ENCODE measurements around the gene STOM. TPM values are rescaled to one million over a fixed set of nuclear protein-coding genes. Genes with fewer than 3 reads are reported as not detected.

STOM gene
- total and polyA plus RNA-seq, 2 donors (not counting 1 experiment from before 2014, with no cell fraction given), result 2.7 to 6.1 TPM

DNA sequence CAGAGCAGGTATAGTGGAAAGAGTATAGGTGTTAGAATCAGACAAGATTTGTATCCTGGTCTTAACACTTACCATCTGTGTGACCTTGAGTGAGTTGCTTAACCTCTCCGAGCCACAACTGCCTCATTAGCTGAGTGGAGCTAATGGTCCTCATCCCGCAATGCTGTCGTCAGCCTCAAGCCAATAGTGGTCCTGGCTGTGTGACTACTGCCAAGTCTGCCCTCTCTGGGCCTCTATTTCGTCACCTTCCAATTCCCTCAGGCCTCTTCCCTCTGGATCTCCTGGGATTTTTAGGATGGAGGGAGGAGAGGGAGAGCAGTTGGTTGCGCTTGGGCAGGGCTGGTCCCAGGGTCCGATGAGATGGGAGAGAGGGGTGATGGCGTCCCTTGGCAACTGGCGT, 41.6 kb downstream of the STOM start:
- WGBS (ENCODE audit: insufficient coverage), result 89% methylated on average over 5 of the region's 8 CpGs

More for the DNA sequence above, 41.6 kb downstream of the STOM start:
- Mint-ChIP-seq H3K4me1 (no peaks in the 10 kb centered on the region), H3K27ac (no peak overlapping the region), H3K4me3 (no peak overlapping the region), H3K9me3 (ENCODE audit: insufficient read depth) (no peaks in the 10 kb centered on the region), H3K27me3 (no peaks in the 10 kb centered on the region)
- intact Hi-C loops (cut with micrococcal nuclease), result no loop called here
- TF ChIP-seq EZH2 (IDR thresholded peaks at IDR 0.05; ENCODE audit: borderline replicate concordance, insufficient read depth, low read depth, low read length, poor library complexity, severe bottlenecking), result no peak
- TF ChIP-seq CTCF (IDR thresholded peaks at IDR 0.05), result no peak
- ChIA-PET POLR2A (no interaction called here), CTCF (interaction anchor here (1.2 to 5.6 kb wide), 3 partner anchors 9 to 572 kb away, joined by 3 to 27 read pairs (median 23); no protein-coding TSS in a partner anchor)
- Histone ChIP-seq H3K27me3 (replicated peaks in 1 of 4; ENCODE audit: control extremely low read depth in 1 of 4, control insufficient read depth in 3 of 4, insufficient read depth in 4 of 4, low read length in 3 of 4) (no peaks in the 10 kb centered on the region), H4K20me1 (ENCODE audit: control insufficient read depth, insufficient read depth, low read length, poor library complexity, severe bottlenecking) (no peaks in the 10 kb centered on the region), H3K4me3 (ENCODE audit: control extremely low read depth in 1 of 5, extremely low read depth in 1 of 5, insufficient read depth in 1 of 5, low read depth in 2 of 5, low read length in 4 of 5) (no peak overlapping the region), H3K4me2 (replicated peaks; ENCODE audit: low read depth, low read length, poor library complexity, severe bottlenecking) (no peak overlapping the region), H2AFZ (ENCODE audit: insufficient read depth, low read depth, low read length, poor library complexity, severe bottlenecking) (no peak overlapping the region), H3K36me3 (replicated peaks in 1 of 2; ENCODE audit: control extremely low read depth in 1 of 2, control insufficient read depth in 1 of 2, extremely low read depth in 1 of 2, insufficient read depth in 2 of 2, low read length in 1 of 2) (peaks cover 9 to 60% of the 10 kb centered on the region in 2 experiments), H3K9ac (ENCODE audit: low read length) (no peak overlapping the region), H3K79me2 (ENCODE audit: control insufficient read depth, insufficient read depth, low read length) (no peaks in the 10 kb centered on the region), H3K27ac (ENCODE audit: low read length in 2 of 2) (no peak overlapping the region), H3K9me3 (ENCODE audit: control extremely low read depth in 1 of 3, control insufficient read depth in 2 of 3, insufficient read depth in 1 of 3, low read length in 2 of 3) (no peaks in the 10 kb centered on the region), H3K4me1 (ENCODE audit: control insufficient read depth in 2 of 2, insufficient read depth in 2 of 2, low read length in 2 of 2) (no peaks in the 10 kb centered on the region)
- ATAC-seq (ENCODE audit: low read depth), result no peak
- no peak for DNase-seq

Measured in B cell (primary cell).